ENCODE data around the gene FRYL. TPM values are rescaled to one million over a fixed set of nuclear protein-coding genes. Genes with fewer than 3 reads are reported as not detected.

FRYL gene
- polyA plus RNA-seq, 1 experiment = 28.0 TPM

DNA sequence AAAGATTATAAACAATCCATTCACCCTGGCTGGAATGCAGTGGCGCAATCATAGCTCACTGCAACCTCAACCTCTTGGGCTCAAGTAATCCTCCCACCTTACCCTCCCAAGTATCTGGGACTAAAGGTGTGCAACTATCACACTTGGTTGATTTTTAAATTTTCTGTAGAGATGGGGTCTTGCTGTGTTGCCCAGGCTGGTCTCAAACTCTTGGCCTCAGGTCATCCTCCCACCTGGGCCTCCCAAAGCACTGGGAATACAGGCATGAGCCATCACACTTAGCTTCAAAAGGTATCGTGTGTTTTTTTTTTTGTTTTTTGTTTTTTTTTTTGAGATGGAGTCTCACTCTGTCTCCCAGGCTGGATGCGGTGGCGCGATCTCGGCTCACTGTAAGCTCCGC, 71.5 kb downstream of the FRYL start:
- H3K9me3 ChIP-seq (ENCODE audit: control insufficient read depth, insufficient read depth, low read length) = no peaks in the 10 kb centered on the region
- H3K27me3 ChIP-seq (ENCODE audit: control insufficient read depth, insufficient read depth, low read length) = no peaks in the 10 kb centered on the region
- no peak overlapping the region for H3K4me3 ChIP-seq (ENCODE audit: low read depth, low read length)
- TF ChIP-seq, protein P1, sequence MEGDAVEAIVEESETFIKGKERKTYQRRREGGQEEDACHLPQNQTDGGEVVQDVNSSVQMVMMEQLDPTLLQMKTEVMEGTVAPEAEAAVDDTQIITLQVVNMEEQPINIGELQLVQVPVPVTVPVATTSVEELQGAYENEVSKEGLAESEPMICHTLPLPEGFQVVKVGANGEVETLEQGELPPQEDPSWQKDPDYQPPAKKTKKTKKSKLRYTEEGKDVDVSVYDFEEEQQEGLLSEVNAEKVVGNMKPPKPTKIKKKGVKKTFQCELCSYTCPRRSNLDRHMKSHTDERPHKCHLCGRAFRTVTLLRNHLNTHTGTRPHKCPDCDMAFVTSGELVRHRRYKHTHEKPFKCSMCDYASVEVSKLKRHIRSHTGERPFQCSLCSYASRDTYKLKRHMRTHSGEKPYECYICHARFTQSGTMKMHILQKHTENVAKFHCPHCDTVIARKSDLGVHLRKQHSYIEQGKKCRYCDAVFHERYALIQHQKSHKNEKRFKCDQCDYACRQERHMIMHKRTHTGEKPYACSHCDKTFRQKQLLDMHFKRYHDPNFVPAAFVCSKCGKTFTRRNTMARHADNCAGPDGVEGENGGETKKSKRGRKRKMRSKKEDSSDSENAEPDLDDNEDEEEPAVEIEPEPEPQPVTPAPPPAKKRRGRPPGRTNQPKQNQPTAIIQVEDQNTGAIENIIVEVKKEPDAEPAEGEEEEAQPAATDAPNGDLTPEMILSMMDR (IDR thresholded peaks at IDR 0.05; ENCODE audit: low read depth, low read length) = no peak
- H3K27ac ChIP-seq (ENCODE audit: low read depth, low read length) = no peak overlapping the region
- CTCF ChIA-PET = no interaction called here
- no peak for DNase-seq (ENCODE audit: low read depth, low spot score)
- POLR2A ChIA-PET = no interaction called here

GRCh38 chr4:48706736-48707135, 73.3 kb downstream of the FRYL start:
- TF ChIP-seq, protein P1 (IDR thresholded peaks at IDR 0.05; ENCODE audit: low read depth, low read length) = no peak
- ChIA-PET POLR2A (no interaction called here), CTCF (no interaction called here)
- H3K27me3 ChIP-seq (ENCODE audit: control insufficient read depth, insufficient read depth, low read length) = no peaks in the 10 kb centered on the region
- no peaks in the 10 kb centered on the region for H3K9me3 ChIP-seq (ENCODE audit: control insufficient read depth, insufficient read depth, low read length)
- H3K4me3 ChIP-seq (ENCODE audit: low read depth, low read length) = no peak overlapping the region
- no peak for DNase-seq (ENCODE audit: low read depth, low spot score)
- H3K27ac ChIP-seq (ENCODE audit: low read depth, low read length) = no peak overlapping the region

- ChIA-PET CTCF (no interaction called here), POLR2A (no interaction called here)
- Histone ChIP-seq H3K4me3 (ENCODE audit: low read depth, low read length) (no peak overlapping the region), H3K27me3 (ENCODE audit: control insufficient read depth, insufficient read depth, low read length) (no peaks in the 10 kb centered on the region), H3K27ac (ENCODE audit: low read depth, low read length) (no peak overlapping the region), H3K9me3 (ENCODE audit: control insufficient read depth, insufficient read depth, low read length) (no peaks in the 10 kb centered on the region)
- TF ChIP-seq, protein P1 (IDR thresholded peaks at IDR 0.05; ENCODE audit: low read depth, low read length) = no peak
- DNase-seq (ENCODE audit: low read depth, low spot score) = no peak
These were observed 74.5 kb downstream of the FRYL start for GRCh38 chr4:48705609-48706008.

DNA sequence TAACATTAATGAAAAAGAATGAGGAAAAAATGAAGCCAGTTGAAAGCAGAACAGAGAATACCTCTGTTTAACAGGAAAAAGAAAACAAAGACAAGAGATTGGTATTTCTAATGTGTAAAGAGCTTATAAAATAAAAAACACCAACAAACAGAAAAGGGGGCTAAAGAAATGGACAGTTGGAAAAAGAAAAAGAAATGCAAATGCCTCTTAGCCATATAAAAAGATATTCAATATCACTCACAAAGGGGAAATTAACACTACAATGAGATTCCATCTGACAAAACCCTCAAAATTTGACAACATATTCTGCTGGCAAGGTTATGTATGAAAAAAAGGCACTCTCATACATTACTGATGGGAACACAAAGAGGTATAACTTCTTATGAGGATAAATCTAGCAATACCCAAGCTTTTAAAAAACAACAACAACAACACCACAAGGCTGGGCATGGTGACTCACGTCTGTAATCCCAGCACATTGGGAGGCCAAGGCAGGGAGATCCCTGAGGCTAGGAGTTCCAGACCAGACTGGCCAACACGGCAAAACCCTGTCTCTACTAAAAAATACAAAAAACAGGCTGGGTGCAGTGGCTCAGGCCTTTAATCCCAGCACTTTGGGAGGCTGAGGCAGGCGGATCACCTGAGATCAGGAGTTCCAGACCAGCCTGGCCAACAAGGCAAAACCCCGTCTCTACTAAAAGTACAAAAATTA, 75.8 kb downstream of the FRYL start:
- H3K4me3 ChIP-seq (ENCODE audit: low read depth, low read length) = no peak overlapping the region
- no peak overlapping the region for H3K27ac ChIP-seq (ENCODE audit: low read depth, low read length)
- TF ChIP-seq, protein P1 (IDR thresholded peaks at IDR 0.05; ENCODE audit: low read depth, low read length) = no peak
- no peaks in the 10 kb centered on the region for H3K9me3 ChIP-seq (ENCODE audit: control insufficient read depth, insufficient read depth, low read length)
- DNase-seq (ENCODE audit: low read depth, low spot score) = no peak
- no peaks in the 10 kb centered on the region for H3K27me3 ChIP-seq (ENCODE audit: control insufficient read depth, insufficient read depth, low read length)
- ChIA-PET POLR2A (no interaction called here), CTCF (no interaction called here)

- no peak for DNase-seq (ENCODE audit: low read depth, low spot score)
- ChIA-PET CTCF (interaction anchor here (1.3 kb wide), 1 partner anchor 121 kb away, joined by 3 read pairs; no protein-coding TSS in a partner anchor), POLR2A (interaction anchor here (2.1 kb wide), 1 partner anchor 80 kb away, joined by 5 read pairs; the partner anchor contains the start of gene FRYL)
- Histone ChIP-seq H3K27me3 (ENCODE audit: control insufficient read depth, insufficient read depth, low read length) (no peaks in the 10 kb centered on the region), H3K27ac (ENCODE audit: low read depth, low read length) (peak overlapping the region; percentile 25), H3K4me3 (ENCODE audit: low read depth, low read length) (peak overlapping the region; percentile 5; the same call in 1 of the 2 replicates), H3K9me3 (ENCODE audit: control insufficient read depth, insufficient read depth, low read length) (no peaks in the 10 kb centered on the region)
- TF ChIP-seq, protein P1 (IDR thresholded peaks at IDR 0.05; ENCODE audit: low read depth, low read length) = no peak
These were observed 80.6 kb downstream of the FRYL start for GRCh38 chr4:48699475-48699874.
